Epithelial cell of proximal tubule (primary cell): ENCODE results near the gene SENP1. TPM values are rescaled to one million over a fixed set of nuclear protein-coding genes. Genes with fewer than 3 reads are reported as not detected.
"Not testable (repeated sequence)": the region's sequence is repeated elsewhere in the genome, so short reads cannot be mapped to it uniquely, and the experiment has no call there.

ENCODE experiments used
- DNase-seq: peaks from one replicate; pipeline ENCODE4 v3.0.0-alpha.2; 2011; ENCODE audit warnings: low read depth
- H3K4me3 ChIP-seq: 2 replicates; pipeline ENCODE4 v1.5.1; 2011; ENCODE audit warnings: low read depth, mild to moderate bottlenecking, low read length
- CTCF ChIP-seq: conservative IDR thresholded peaks from 2 replicates; pipeline ENCODE4 v1.5.1; 2012; ENCODE audit warnings: low read depth, mild to moderate bottlenecking, low read length
- total RNA-seq: library from RNA; depleted of rRNA; stranded (reverse); fragments of >200 nt; gene quantifications from 2 replicates; pipeline ENCODE4 v1.2.3, GENCODE V29; 2015

The SENP1 gene
- total RNA-seq, 1 donor from 2014 or later: 10.3 TPM

- no peak overlapping the region for H3K4me3 ChIP-seq
- DNase-seq: no peak
- TF ChIP-seq CTCF: no peak
These were observed 26.9 kb upstream of the SENP1 start for GRCh38 chr12:48132826-48133225.

GRCh38 chr12:48131517-48131916 is 25.6 kb upstream of the SENP1 start:
- no peak for TF ChIP-seq CTCF
- no peak overlapping the region for H3K4me3 ChIP-seq
- no peak for DNase-seq

GRCh38 chr12:48129376-48129775 is 23.5 kb upstream of the SENP1 start:
- DNase-seq: no peak
- H3K4me3 ChIP-seq: no peak overlapping the region
- TF ChIP-seq CTCF: no peak

GRCh38 chr12:48128800-48129199 is 22.9 kb upstream of the SENP1 start:
- DNase-seq: no peak
- TF ChIP-seq CTCF: no peak
- no peak overlapping the region for H3K4me3 ChIP-seq

- no peak for TF ChIP-seq CTCF
- H3K4me3 ChIP-seq: no peak overlapping the region
- no peak for DNase-seq
These were observed 21.2 kb upstream of the SENP1 start for GRCh38 chr12:48126953-48127630.

- no peak for DNase-seq
- no peak for TF ChIP-seq CTCF
- no peak overlapping the region for H3K4me3 ChIP-seq
These were observed 20.1 kb upstream of the SENP1 start for GRCh38 chr12:48125985-48126384.

GRCh38 chr12:48125542-48125941 is 19.7 kb upstream of the SENP1 start:
- not testable (repeated sequence) for H3K4me3 ChIP-seq

More at GRCh38 chr12:48125542-48125941, 19.7 kb upstream of the SENP1 start:
- not testable (repeated sequence) for DNase-seq
